Common myeloid progenitor, CD34-positive (primary cell): Measurements from ENCODE around the gene WDR43.

Source experiments
- CTCF ChIA-PET: fragments of 350-600 bp; sonication (Branson Sonifier 250); formaldehyde crosslinking; loops from one replicate; lab custom pipeline; 2021; ENCODE audit warnings: antibody characterized with exemption; lab: Charles Lee
- POLR2A ChIA-PET: fragments of 350-600 bp; sonication (Branson Sonifier 250); formaldehyde crosslinking; loops from one replicate; lab custom pipeline; 2021; ENCODE audit warnings: antibody characterized with exemption; lab: Charles Lee
- DNase-seq, 3 donors: peaks; one replicate each; pipeline versions ENCODE4 v3.0.0 to v3.0.0-alpha.2; 2013
- H3K27ac ChIP-seq, 2 experiments: 1 replicate in 1 of 2; 2 replicates in 1 of 2; pipeline ENCODE4 v1.7.0; 2013; ENCODE audit warnings: inconsistent platforms in 2 of 2, low read length in 2 of 2, mild to moderate bottlenecking in 2 of 2, low read depth in 1 of 2, moderate library complexity in 1 of 2; ENCODE audit not compliant: severe bottlenecking in 2 of 2, insufficient read depth in 1 of 2, poor library complexity in 1 of 2
- H3K27me3 ChIP-seq, 5 experiments: replicated peaks in 2 of 5; 1 replicate in 3 of 5; 2 replicates in 2 of 5; pipeline versions ENCODE4 v1.6.1 to v1.7.0; 2013; ENCODE audit warnings: low read length in 4 of 5, mild to moderate bottlenecking in 2 of 5, moderate library complexity in 2 of 5, inconsistent platforms in 1 of 5; ENCODE audit not compliant: insufficient read depth in 5 of 5, control insufficient read depth in 4 of 5
- H3K36me3 ChIP-seq, 4 experiments: 1 replicate in 2 of 4; 2 replicates in 2 of 4; pipeline versions ENCODE4 v1.6.1 to v1.7.0; 2013; ENCODE audit warnings: low read length in 3 of 4, control low read depth in 1 of 4, mild to moderate bottlenecking in 1 of 4; ENCODE audit not compliant: control insufficient read depth in 4 of 4, insufficient read depth in 4 of 4
- H3K4me1 ChIP-seq, 4 experiments: 1 replicate in 3 of 4; 2 replicates in 1 of 4; pipeline versions ENCODE4 v1.6.1 to v1.7.1; 2013; ENCODE audit warnings: low read length in 3 of 4, mild to moderate bottlenecking in 3 of 4, control low read depth in 1 of 4, inconsistent platforms in 1 of 4, moderate library complexity in 1 of 4; ENCODE audit not compliant: control insufficient read depth in 4 of 4, insufficient read depth in 4 of 4; ENCODE audit errors: control extremely low read depth in 1 of 4
- H3K4me3 ChIP-seq, 7 experiments: 1 replicate in 4 of 7; 2 replicates in 3 of 7; pipeline versions ENCODE4 v1.5.1 to v1.7.0; 2013; ENCODE audit warnings: mild to moderate bottlenecking in 7 of 7, low read length in 6 of 7, moderate library complexity in 6 of 7, inconsistent platforms in 2 of 7, low read depth in 2 of 7, control low read depth in 1 of 7; ENCODE audit not compliant: insufficient read depth in 4 of 7, control insufficient read depth in 1 of 7; ENCODE audit errors: extremely low read depth in 1 of 7
- H3K9me3 ChIP-seq, 5 experiments: 1 replicate in 4 of 5; 2 replicates in 1 of 5; pipeline versions ENCODE4 v1.6.1 to v1.7.1; 2013; ENCODE audit warnings: low read length in 4 of 5, mild to moderate bottlenecking in 2 of 5, inconsistent platforms in 1 of 5, low read depth in 1 of 5, moderate library complexity in 1 of 5; ENCODE audit not compliant: control insufficient read depth in 4 of 5, insufficient read depth in 2 of 5; ENCODE audit errors: control extremely low read depth in 1 of 5
- WGBS: methylation state at CpG from one replicate; pipeline ENCODE4 v1.1.5; 2013; ENCODE audit not compliant: insufficient coverage; 5-methylcytosine and 5-hydroxymethylcytosine counted together

Gene WDR43

GRCh38 chr2:28955467-28955866, 61.0 kb downstream of the WDR43 start:
- Histone ChIP-seq H3K4me3 (no peak overlapping the region), H3K4me1 (peaks cover 21 to 58% (median 41%) of the 10 kb centered on the region in 4 experiments), H3K36me3 (no peaks in the 10 kb centered on the region), H3K9me3 (no peaks in the 10 kb centered on the region), H3K27ac (no peak overlapping the region), H3K27me3 (no peaks in the 10 kb centered on the region)
- CTCF ChIA-PET, result interaction anchor here (0.8 to 1.7 kb wide), 9 partner anchors 12 to 388 kb away, joined by 3 to 4 read pairs (median 3); no protein-coding TSS in a partner anchor
- 87% methylated on average over 5 of the region's 5 CpGs for WGBS
- POLR2A ChIA-PET, result interaction anchor here (0.6 kb wide), 1 partner anchor 1002 kb away, joined by 4 read pairs; no protein-coding TSS in a partner anchor
- DNase-seq, result no peak

GRCh38 chr2:28956415-28956826, 62.0 kb downstream of the WDR43 start:
- H3K4me3 ChIP-seq, result peak overlapping the region in 3 of 7 experiments; percentile 27 to 68 (median 39)
- H3K27ac ChIP-seq, result no peak overlapping the region
- CTCF ChIA-PET, result interaction anchor here (0.8 to 1.7 kb wide), 9 partner anchors 9 to 389 kb away, joined by 3 to 4 read pairs (median 3); no protein-coding TSS in a partner anchor

GRCh38 chr2:28956890-28957289, 62.4 kb downstream of the WDR43 start:
- CTCF ChIA-PET, result interaction anchor here (1.2 to 1.7 kb wide), 3 partner anchors 9 to 55 kb away, joined by 3 to 4 read pairs (median 3); no protein-coding TSS in a partner anchor
- H3K36me3 ChIP-seq, result no peaks in the 10 kb centered on the region
- H3K4me3 ChIP-seq, result no peak overlapping the region
- DNase-seq, result peak in 1 of 3 donors; percentile 17
- POLR2A ChIA-PET, result no interaction called here
- H3K27me3 ChIP-seq, result no peaks in the 10 kb centered on the region
- no peak overlapping the region for H3K27ac ChIP-seq
- H3K4me1 ChIP-seq, result peaks cover 11 to 45% (median 28%) of the 10 kb centered on the region in 4 experiments
- 87% methylated on average over 9 of the region's 15 CpGs for WGBS
- no peaks in the 10 kb centered on the region for H3K9me3 ChIP-seq

More at GRCh38 chr2:28956415-28956826, 62.0 kb downstream of the WDR43 start:
- peak; percentile 64 to 85 (median 77) for DNase-seq
- Histone ChIP-seq H3K4me1 (peaks cover 16 to 50% (median 33%) of the 10 kb centered on the region in 4 experiments), H3K27me3 (no peaks in the 10 kb centered on the region), H3K36me3 (no peaks in the 10 kb centered on the region), H3K9me3 (no peaks in the 10 kb centered on the region)
- POLR2A ChIA-PET, result no interaction called here
- WGBS, result 0% methylated on average over 5 of the region's 11 CpGs

GRCh38 chr2:28958689-28959088, 64.2 kb downstream of the WDR43 start:
- Histone ChIP-seq H3K27ac (no peak overlapping the region), H3K36me3 (no peaks in the 10 kb centered on the region), H3K9me3 (no peaks in the 10 kb centered on the region), H3K27me3 (no peaks in the 10 kb centered on the region), H3K4me1 (peaks cover 8 to 29% (median 15%) of the 10 kb centered on the region in 4 experiments), H3K4me3 (no peak overlapping the region)
- peak; percentile 69 to 77 (median 69) for DNase-seq
- POLR2A ChIA-PET, result no interaction called here
- WGBS, result 36% methylated on average over 8 of the region's 9 CpGs
- CTCF ChIA-PET, result interaction anchor here (0.9 to 2.9 kb wide), 15 partner anchors 9 to 886 kb away, joined by 3 to 22 read pairs (median 4); no protein-coding TSS in a partner anchor

- WGBS, result 72% methylated on average over 5 of the region's 5 CpGs
- CTCF ChIA-PET, result interaction anchor here (1.2 to 2.9 kb wide), 5 partner anchors 10 to 239 kb away, joined by 3 to 22 read pairs (median 7); no protein-coding TSS in a partner anchor
- H3K4me3 ChIP-seq, result no peak overlapping the region
- H3K36me3 ChIP-seq, result no peaks in the 10 kb centered on the region
- peaks cover 2 to 17% (median 6%) of the 10 kb centered on the region in 4 experiments for H3K4me1 ChIP-seq
- DNase-seq, result no peak
- no peak overlapping the region for H3K27ac ChIP-seq
- POLR2A ChIA-PET, result no interaction called here
- peaks cover 0 to 1% (median 0%) of the 10 kb centered on the region in 5 experiments for H3K9me3 ChIP-seq
- no peaks in the 10 kb centered on the region for H3K27me3 ChIP-seq
Measured at GRCh38 chr2:28960401-28960800, 65.9 kb downstream of the WDR43 start.

GRCh38 chr2:28962505-28962904, 68.0 kb downstream of the WDR43 start:
- no peaks in the 10 kb centered on the region for H3K36me3 ChIP-seq
- 100% methylated on average over 1 of the region's 1 CpG for WGBS
- CTCF ChIA-PET, result no interaction called here

GRCh38 chr2:28970464-28971160, 76.1 kb downstream of the WDR43 start:
- H3K9me3 ChIP-seq, result no peaks in the 10 kb centered on the region
- no peak for DNase-seq
- 81% methylated on average over 5 of the region's 6 CpGs for WGBS
- H3K4me3 ChIP-seq, result no peak overlapping the region
- CTCF ChIA-PET, result interaction anchor here (1.5 to 2.0 kb wide), 2 partner anchors 11 kb away, joined by 5 to 11 read pairs; partner anchors contain the start of gene TOGARAM2
- H3K36me3 ChIP-seq, result no peaks in the 10 kb centered on the region
- no peak overlapping the region for H3K27ac ChIP-seq
- no peaks in the 10 kb centered on the region for H3K4me1 ChIP-seq
- no peaks in the 10 kb centered on the region for H3K27me3 ChIP-seq
- POLR2A ChIA-PET, result no interaction called here

More at GRCh38 chr2:28962505-28962904, 68.0 kb downstream of the WDR43 start:
- POLR2A ChIA-PET, result no interaction called here
- H3K9me3 ChIP-seq, result peaks cover 0 to 1% (median 0%) of the 10 kb centered on the region in 5 experiments
- no peak for DNase-seq
- H3K4me3 ChIP-seq, result no peak overlapping the region
- H3K4me1 ChIP-seq, result peaks cover 0 to 5% (median 2%) of the 10 kb centered on the region in 4 experiments
- no peaks in the 10 kb centered on the region for H3K27me3 ChIP-seq
- H3K27ac ChIP-seq, result no peak overlapping the region
